Activated CD4-positive, alpha-beta T cell treated with anti-CD3 and anti-CD28 coated beads for 36 hours (primary cell): ENCODE results near the gene PIK3R6. TPM values are rescaled to one million over a fixed set of nuclear protein-coding genes. Genes with fewer than 3 reads are reported as not detected.
"Not testable (repeated sequence)": the region's sequence is repeated elsewhere in the genome, so short reads cannot be mapped to it uniquely, and the experiment has no call there.

ENCODE experiments used
- ATAC-seq: fragments of 200-7000 bp; cut with Tn5 transposase; one replicate; pipeline ENCODE4 v1.10.0; 2021; ENCODE audit warnings: mild to moderate bottlenecking, moderate library complexity
- CTCF ChIA-PET: fragments of 350-600 bp; sonication (Branson Sonifier 250); formaldehyde crosslinking; loops from one replicate; lab custom pipeline; 2021; ENCODE audit warnings: antibody characterized with exemption; lab: Charles Lee
- POLR2A ChIA-PET: fragments of 350-600 bp; sonication (Branson Sonifier 250); formaldehyde crosslinking; loops from one replicate; lab custom pipeline; 2021; ENCODE audit warnings: antibody characterized with exemption, inconsistent platforms; lab: Charles Lee
- DNase-seq: peaks from one replicate; pipeline ENCODE4 v3.0.0-alpha.2; 2020
- H3K27ac Mint-ChIP-seq: one replicate; pipeline ENCODE4 v1.8.0; 2021; ENCODE audit warnings: mixed read lengths
- H3K27me3 Mint-ChIP-seq: one replicate; pipeline ENCODE4 v1.8.0; 2021; ENCODE audit warnings: mixed read lengths
- H3K36me3 Mint-ChIP-seq: one replicate; pipeline ENCODE4 v1.8.0; 2021; ENCODE audit warnings: low read depth, mixed read lengths
- H3K4me1 Mint-ChIP-seq: one replicate; pipeline ENCODE4 v1.8.0; 2021; ENCODE audit warnings: mixed read lengths
- H3K4me3 Mint-ChIP-seq: one replicate; pipeline ENCODE4 v1.8.0; 2021; ENCODE audit warnings: mild to moderate bottlenecking, moderate library complexity, mixed read lengths
- H3K9me3 Mint-ChIP-seq: one replicate; pipeline ENCODE4 v1.8.0; 2021; ENCODE audit warnings: low read depth, mixed read lengths
- intact Hi-C, 2 experiments: fragments of 100-400 bp; cut with DNase I in 1 of 2; cut with micrococcal nuclease in 1 of 2; formaldehyde crosslinking; loops; one replicate each; pipeline versions ENCODE4 v1.14.2 to v1.15.1; 2022 to 2024; cut with DNase I, micrococcal nuclease
- total RNA-seq, 2 experiments: library from RNA; stranded (reverse); gene quantifications; one replicate each; pipeline ENCODE4 v1.2.3, GENCODE V29; 2021

PIK3R6 gene
- total RNA-seq, 2 experiments from 2014 or later = 0.96 to 1.8 TPM

DNA sequence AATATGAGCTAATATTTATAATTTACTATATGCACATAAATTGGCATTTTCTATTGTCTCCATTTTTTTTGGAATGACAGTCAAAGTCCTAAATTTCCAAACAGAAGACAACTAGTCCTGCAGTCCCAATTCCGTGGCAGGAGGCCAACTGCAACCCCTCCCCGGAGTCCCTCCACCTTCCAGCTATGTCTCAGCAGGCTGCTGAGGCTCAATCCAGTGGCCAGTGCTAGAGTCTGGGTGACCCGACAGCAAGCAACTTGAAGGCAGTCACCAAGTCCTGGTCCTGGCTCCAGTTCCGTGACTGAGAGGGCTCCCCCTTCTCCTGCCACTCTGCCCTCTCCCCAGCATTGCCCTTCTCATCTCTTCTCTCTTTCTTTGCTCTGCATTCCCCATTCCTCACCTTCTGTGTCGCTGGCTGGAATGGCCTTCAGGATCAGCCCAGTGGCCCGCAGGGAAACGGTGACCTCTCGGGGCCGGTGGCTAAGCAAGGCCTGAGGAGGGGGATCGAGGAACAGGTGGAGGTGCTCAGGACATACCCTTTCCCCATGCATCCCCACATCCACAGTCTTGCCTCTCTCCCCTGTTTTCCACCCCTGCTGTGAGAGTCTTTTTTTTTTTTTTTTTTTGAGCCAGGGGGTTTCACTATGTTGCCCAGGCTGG, 45.9 kb downstream of the PIK3R6 start:
- no peak for ATAC-seq
- Mint-ChIP-seq H3K27ac (no peak overlapping the region), H3K36me3 (no peaks in the 10 kb centered on the region), H3K9me3 (peaks cover 7% of the 10 kb centered on the region), H3K4me3 (no peak overlapping the region), H3K27me3 (no peaks in the 10 kb centered on the region), H3K4me1 (no peaks in the 10 kb centered on the region)
- ChIA-PET POLR2A (no interaction called here), CTCF (interaction anchor here (1.1 kb wide), 1 partner anchor 26 kb away, joined by 4 read pairs; no protein-coding TSS in a partner anchor)
- DNase-seq = no peak
- intact Hi-C loops = no loop called here

DNA sequence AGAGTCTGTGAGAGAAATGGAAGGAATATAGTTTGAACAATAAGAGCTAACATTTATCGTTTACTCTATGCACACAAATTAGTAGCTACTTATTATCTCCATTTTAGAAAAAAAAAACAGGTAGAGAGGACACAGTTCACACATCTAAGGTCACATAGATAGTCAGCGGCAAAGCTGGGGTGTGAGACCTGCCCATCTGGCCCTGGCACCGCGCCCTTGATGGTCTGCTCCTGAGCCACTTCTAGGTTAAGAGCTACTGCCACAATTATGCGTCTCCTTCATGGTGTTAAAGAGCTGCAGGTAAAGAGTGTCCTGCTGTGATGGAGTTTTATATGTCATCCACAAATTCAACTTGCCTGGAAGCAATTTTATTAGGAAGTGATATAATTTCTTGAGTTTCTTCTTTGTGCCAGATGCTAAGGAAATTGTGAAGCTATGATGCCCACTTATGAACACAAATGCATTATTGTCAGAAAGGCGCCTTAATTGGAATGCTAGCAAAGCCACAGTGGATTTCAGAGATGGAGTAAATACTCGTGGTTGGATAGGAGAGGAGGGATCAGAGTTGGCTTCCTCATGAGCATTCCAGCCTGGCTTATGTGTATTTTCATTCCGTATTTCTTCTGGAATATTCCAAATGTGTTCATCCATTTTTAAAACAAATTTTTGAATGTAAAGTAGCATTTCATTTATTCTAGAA, 47.0 kb downstream of the PIK3R6 start:
- Mint-ChIP-seq H3K27me3 (no peaks in the 10 kb centered on the region), H3K36me3 (no peaks in the 10 kb centered on the region), H3K4me1 (no peaks in the 10 kb centered on the region), H3K27ac (no peak overlapping the region), H3K4me3 (no peak overlapping the region), H3K9me3 (peaks cover 7% of the 10 kb centered on the region)
- ATAC-seq (no peak), DNase-seq (no peak)
- POLR2A ChIA-PET = no interaction called here
- CTCF ChIA-PET = interaction anchor here (0.6 to 1.1 kb wide), 2 partner anchors 27 to 803 kb away, joined by 3 to 4 read pairs; no protein-coding TSS in a partner anchor
- intact Hi-C loops = no loop called here

DNA sequence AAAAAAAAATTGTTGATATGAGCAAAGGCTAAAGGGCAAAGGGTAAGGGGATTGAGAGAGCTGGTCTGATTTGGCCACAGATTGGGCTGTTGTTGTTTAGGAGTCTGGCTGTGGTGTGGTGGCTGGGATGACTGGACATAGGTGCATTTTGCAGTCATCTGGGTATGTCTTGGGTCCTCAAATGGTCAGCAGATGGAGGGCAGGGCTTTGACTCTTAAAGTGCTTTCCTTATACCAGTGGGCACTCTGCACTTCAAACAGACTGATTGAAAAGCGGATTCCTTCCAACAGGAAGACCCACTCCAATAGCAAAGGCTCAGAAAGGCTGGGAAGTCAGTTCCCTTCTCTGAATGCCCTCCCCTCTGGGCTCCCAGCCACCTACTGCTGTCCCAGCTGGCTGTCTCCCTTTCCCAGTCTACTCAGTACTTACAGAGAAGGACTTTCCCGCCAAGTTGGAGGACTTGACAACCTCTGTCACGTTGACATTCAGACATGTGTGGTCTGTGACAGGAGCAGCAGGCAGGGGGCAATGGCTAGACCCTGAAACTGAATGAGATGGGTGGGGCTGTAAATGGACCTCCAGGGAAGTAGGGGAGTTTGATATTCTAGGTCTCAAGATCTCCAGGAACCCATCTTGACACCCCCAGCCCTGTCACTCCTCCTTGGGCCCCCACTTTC, 48.7 kb downstream of the PIK3R6 start:
- no peak overlapping the region for H3K27ac Mint-ChIP-seq
- CTCF ChIA-PET = interaction anchor here (0.8 kb wide), 1 partner anchor 33 kb away, joined by 3 read pairs; no protein-coding TSS in a partner anchor
- H3K36me3 Mint-ChIP-seq = no peaks in the 10 kb centered on the region
- no peaks in the 10 kb centered on the region for H3K9me3 Mint-ChIP-seq
- no peaks in the 10 kb centered on the region for H3K4me1 Mint-ChIP-seq
- peaks cover 2% of the 10 kb centered on the region for H3K27me3 Mint-ChIP-seq
- no peak for ATAC-seq
- H3K4me3 Mint-ChIP-seq = no peak overlapping the region
- no peak for DNase-seq
- intact Hi-C loops = no loop called here
- POLR2A ChIA-PET = no interaction called here

DNA sequence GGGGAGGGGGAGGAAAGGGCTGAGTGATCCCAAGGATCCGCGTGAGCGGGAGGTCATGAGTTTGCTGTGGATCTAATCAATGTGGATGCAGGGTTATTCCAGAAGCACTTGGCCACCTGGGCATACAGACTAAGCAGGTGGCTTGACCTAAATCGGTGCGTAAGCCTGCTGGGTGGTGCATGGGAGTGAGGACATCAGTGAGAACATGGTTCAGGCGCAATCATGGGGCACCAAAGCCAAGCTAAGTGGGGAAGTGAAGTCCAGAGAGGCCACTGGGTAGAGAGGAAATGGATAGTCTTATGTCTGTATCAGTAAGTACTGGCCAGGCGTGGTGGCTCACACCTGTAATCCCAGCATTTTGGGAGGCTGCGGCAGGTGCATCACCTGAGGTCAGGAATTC, 49.4 kb downstream of the PIK3R6 start:
- Mint-ChIP-seq H3K36me3 (no peaks in the 10 kb centered on the region), H3K4me3 (no peak overlapping the region), H3K27ac (no peak overlapping the region), H3K27me3 (peaks cover 4% of the 10 kb centered on the region), H3K4me1 (no peaks in the 10 kb centered on the region), H3K9me3 (no peaks in the 10 kb centered on the region)
- POLR2A ChIA-PET = no interaction called here
- DNase-seq (no peak), ATAC-seq (no peak)
- CTCF ChIA-PET = no interaction called here
- intact Hi-C loops = no loop called here

DNA sequence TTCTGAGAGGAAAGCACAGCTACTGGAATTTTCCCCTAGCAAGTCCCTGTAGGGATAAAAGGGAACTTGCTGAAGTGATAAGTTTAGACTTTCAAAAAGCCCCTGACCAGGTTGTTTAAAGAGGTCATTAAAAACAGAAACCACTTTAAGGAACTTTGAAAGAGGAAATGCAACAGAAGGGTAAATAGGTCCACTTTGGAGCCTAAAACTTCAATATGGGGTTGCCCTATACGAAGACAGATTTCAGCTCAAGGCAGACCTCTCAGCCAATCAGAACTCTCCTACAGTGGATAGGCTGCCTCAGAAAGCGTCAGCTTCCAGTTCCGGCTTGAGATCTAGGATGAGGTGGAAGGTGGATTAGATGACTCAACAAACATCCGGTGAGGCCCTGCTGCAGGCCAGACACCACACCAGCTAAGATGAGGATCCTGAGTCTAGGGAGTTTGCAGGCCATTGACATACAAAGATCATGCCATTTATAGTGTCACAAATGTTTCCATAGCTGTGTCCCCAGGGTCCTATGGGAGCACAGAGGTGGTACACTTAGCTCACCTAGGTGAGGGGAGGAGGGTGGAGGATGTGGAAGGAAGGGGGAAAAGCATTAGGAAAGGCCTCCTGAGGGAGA, 60.4 kb downstream of the PIK3R6 start:
- no peak overlapping the region for H3K4me3 Mint-ChIP-seq
- no peaks in the 10 kb centered on the region for H3K4me1 Mint-ChIP-seq
- H3K36me3 Mint-ChIP-seq = peaks cover 25% of the 10 kb centered on the region
- DNase-seq (no peak), ATAC-seq (peak; percentile 55)
- no peak overlapping the region for H3K27ac Mint-ChIP-seq
- intact Hi-C loops = no loop called here
- POLR2A ChIA-PET = no interaction called here
- CTCF ChIA-PET = interaction anchor here (1.1 to 2.3 kb wide), 4 partner anchors 8 to 88 kb away, joined by 3 to 5 read pairs (median 4); no protein-coding TSS in a partner anchor
- H3K9me3 Mint-ChIP-seq = peaks cover 30% of the 10 kb centered on the region
- H3K27me3 Mint-ChIP-seq = no peaks in the 10 kb centered on the region

DNA sequence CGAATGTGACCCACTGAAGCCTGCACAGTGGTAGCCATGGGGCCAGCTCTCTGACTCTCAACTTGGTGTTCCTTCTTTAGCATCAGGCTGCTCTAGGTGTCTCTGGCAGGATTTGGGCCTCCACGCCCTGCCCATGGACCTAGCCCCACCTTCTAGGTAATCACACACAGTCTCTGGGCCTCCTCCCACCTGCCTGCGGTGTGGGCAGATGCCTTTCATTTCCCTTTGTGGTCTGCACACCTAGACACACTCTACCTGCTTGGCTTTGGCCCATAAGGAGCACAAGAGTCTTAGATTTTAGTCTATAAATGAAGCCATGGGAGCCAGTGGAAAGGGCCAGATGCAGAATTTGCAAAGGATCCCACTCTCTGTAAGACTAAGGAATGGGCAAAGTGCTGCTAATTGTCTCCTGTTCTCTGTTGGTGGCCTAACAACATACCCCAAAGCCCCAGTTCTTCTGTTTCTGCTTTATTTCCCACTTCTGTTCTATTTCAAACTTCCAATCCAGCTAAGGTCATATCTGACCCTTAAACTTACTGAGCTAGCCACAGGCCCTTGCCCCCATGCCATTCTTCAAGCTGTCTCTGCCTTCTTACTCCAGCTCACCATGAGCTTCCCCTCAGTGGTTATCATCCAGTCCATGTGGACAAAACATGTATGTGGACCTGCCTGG, 61.1 kb downstream of the PIK3R6 start:
- Mint-ChIP-seq H3K36me3 (peaks cover 18% of the 10 kb centered on the region), H3K9me3 (peaks cover 24% of the 10 kb centered on the region), H3K4me1 (no peaks in the 10 kb centered on the region), H3K27me3 (no peaks in the 10 kb centered on the region), H3K4me3 (no peak overlapping the region), H3K27ac (no peak overlapping the region)
- CTCF ChIA-PET = interaction anchor here (0.7 to 1.2 kb wide), 4 partner anchors 9 to 89 kb away, joined by 3 to 4 read pairs (median 4); no protein-coding TSS in a partner anchor
- ATAC-seq = no peak
- POLR2A ChIA-PET = no interaction called here
- intact Hi-C loops = no loop called here
- no peak for DNase-seq

DNA sequence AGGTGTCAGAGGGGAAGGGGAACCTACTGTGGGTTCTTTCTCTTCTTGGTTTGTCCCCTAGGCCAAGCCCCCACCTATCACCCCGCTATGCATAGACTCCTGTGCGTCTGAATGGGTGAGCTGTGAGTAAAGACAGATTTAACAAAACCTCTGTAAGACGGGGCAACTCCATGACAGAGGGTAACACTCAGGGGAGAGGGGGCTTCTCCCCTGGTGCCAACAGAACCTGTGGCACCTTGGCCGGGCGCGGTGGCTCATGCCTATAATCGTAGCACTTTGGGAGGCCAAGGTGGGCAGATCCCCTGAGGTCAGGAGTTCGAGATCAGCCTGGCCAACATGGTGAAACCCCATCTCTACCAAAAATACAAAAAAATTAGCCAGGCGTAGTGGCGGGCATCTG, 62.1 kb downstream of the PIK3R6 start:
- Mint-ChIP-seq H3K9me3 (peaks cover 23% of the 10 kb centered on the region), H3K36me3 (peaks cover 16% of the 10 kb centered on the region)
- POLR2A ChIA-PET, H3K4me3 Mint-ChIP-seq, H3K27me3 Mint-ChIP-seq, DNase-seq, H3K27ac Mint-ChIP-seq, H3K4me1 Mint-ChIP-seq, ATAC-seq: not testable (repeated sequence)
- intact Hi-C loops = loop anchor here in 1 of 2 experiments (2.0 kb wide), 1 partner anchor 193 kb away; no protein-coding TSS in a partner anchor
- CTCF ChIA-PET = interaction anchor here (0.6 to 0.7 kb wide), 2 partner anchors 71 to 308 kb away, joined by 3 read pairs; no protein-coding TSS in a partner anchor

DNA sequence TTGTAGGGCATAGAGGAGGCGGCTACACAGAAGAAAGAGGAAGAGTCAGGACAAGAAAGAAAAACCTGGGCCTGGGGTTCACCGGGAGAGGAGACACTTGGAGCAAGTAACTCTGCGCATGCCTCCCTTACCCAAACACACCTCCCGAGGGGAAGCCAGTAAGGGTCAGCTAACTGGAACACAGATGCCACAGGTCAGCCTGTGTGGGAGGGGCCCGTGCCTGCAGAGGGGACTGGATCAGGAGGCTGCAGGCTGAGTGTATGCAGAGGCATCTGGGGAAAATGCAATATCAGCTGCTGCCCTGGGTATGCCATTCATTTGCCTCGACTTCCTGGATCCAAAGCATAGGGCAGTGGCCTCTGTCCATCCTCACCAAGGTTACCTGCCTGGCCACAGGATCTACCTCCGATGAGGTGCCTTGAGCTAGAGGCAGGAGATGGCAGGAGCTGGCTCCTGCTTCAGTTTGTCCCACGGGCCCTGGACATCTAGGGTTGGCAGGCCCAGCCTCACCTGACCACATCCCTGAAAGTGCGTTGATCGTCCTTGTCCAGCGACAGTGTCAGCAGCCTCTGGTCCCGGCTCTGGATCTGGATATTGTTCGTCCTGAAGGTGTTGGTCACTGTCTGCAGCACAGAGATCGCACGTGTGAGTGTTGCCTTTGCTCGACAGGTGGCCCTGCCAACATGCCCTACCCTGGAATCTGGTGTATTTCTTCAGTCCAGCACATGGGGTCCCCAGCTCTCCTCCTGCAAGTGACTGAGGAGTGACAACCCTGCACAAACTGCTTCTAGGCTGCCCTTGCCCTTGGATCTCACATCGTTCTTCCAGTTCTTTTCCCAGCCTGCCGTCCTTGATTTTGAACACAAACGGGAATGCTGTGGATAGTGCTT, 63.7 kb downstream of the PIK3R6 start:
- peaks cover 8% of the 10 kb centered on the region for H3K36me3 Mint-ChIP-seq

DNA sequence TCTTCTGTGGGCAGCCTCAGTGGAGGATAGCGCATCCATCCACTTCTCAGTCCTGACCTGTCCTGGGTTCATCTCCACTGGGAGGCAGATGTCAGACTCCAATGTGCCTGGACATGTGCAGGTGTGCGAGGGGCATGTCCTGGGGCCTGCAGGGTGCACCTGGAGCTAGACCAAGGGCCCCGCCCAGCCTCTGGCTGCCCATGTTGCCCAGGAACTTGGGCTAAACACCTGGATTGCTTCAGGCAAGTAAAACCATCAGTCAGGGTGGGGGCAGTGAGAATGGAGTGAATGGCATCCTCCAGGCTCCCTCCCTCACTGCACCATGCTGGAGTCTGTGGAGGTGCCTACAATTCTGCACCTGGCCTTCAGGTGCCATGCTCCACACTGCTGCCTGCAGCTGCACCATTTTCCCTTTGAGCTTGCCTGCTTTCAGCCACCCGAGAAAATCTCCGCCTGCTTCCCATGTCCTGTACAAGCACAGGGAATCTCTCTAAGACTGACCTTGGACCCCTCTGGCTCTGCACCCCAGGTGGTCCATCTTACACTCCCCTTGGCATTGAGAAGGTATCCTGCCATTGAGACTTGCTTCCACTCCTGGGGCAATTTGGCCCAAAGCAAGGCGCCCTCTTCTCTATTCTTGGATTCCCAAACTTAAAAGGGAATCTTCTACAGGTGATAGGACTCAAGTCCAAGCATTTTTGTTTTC, 66.2 kb downstream of the PIK3R6 start:
- no peaks in the 10 kb centered on the region for H3K4me1 Mint-ChIP-seq
- CTCF ChIA-PET = interaction anchor here (2.4 kb wide), 1 partner anchor 16 kb away, joined by 11 read pairs; no protein-coding TSS in a partner anchor

More for the DNA sequence above, 63.7 kb downstream of the PIK3R6 start:
- ChIA-PET POLR2A (no interaction called here), CTCF (interaction anchor here (0.6 to 0.8 kb wide), 2 partner anchors 21 to 714 kb away, joined by 3 to 5 read pairs; no protein-coding TSS in a partner anchor)
- ATAC-seq = no peak
- Mint-ChIP-seq H3K4me3 (no peak overlapping the region), H3K27ac (no peak overlapping the region), H3K4me1 (no peaks in the 10 kb centered on the region), H3K27me3 (no peaks in the 10 kb centered on the region), H3K9me3 (peaks cover 13% of the 10 kb centered on the region)
- intact Hi-C loops = loop anchor here (2.0 to 5.0 kb wide), 3 partner anchors 94 to 195 kb away; no protein-coding TSS in a partner anchor
- peak; percentile 24 for DNase-seq

More for the DNA sequence above, 66.2 kb downstream of the PIK3R6 start:
- ATAC-seq (no peak), DNase-seq (no peak)
- H3K4me3 Mint-ChIP-seq = no peak overlapping the region
- POLR2A ChIA-PET = no interaction called here
- H3K36me3 Mint-ChIP-seq = no peaks in the 10 kb centered on the region
- no peaks in the 10 kb centered on the region for H3K27me3 Mint-ChIP-seq
- no peak overlapping the region for H3K27ac Mint-ChIP-seq
- intact Hi-C loops = loop anchor here in 1 of 2 experiments (5.0 kb wide), 2 partner anchors 96 to 196 kb away; no protein-coding TSS in a partner anchor
- no peaks in the 10 kb centered on the region for H3K9me3 Mint-ChIP-seq
